GM23248 (cell line): ENCODE results near the gene POLRMT.

Source experiments
- EZH2 ChIP-seq: fragments of 200-600 bp; sonication (generic); IDR thresholded peaks from 2 replicates; pipeline ENCODE4 v1.6.1; 2018; ENCODE audit warnings: antibody characterized with exemption, mild to moderate bottlenecking; ENCODE audit not compliant: insufficient read depth, poor library complexity, severe bottlenecking
- EZH2phosphoT487 ChIP-seq: fragments of 200-600 bp; sonication (generic); IDR thresholded peaks from 2 replicates; pipeline ENCODE4 v1.6.1; 2018; ENCODE audit warnings: antibody characterized with exemption, moderate library complexity, mild to moderate bottlenecking, low read depth; ENCODE audit not compliant: insufficient read depth

DNA sequence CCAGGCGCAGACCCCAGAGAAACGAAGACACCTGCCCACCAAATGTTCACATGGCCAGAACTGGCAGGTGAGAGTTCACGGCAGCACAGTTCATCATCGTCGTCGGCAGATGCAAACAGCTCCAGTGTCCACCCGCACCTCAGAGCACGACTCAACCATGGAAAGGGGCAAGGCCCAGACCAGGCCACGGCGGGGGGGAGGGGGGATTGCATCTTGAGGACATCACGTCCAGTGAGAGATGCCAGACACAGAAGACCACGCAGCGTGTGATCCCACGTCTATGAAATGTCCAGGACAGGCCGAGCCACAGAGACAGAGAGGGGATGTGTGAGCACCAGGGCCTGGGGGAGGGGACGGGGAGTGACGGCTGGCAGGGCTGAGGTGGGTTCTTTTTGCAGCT is 22.4 kb upstream of the POLRMT start:
- no peak for TF ChIP-seq EZH2phosphoT487
- TF ChIP-seq EZH2, result no peak
